Measurements from ENCODE around the gene COL27A1.

Gene COL27A1

GRCh38 chr9:114155263-114155994 is at the start of gene COL27A1:
COL27A1 (plus strand) TSS chr9:114155537; CDS start chr9:114155951, 414 bp downstream.
- DNase-seq = peak; percentile 69

DNA sequence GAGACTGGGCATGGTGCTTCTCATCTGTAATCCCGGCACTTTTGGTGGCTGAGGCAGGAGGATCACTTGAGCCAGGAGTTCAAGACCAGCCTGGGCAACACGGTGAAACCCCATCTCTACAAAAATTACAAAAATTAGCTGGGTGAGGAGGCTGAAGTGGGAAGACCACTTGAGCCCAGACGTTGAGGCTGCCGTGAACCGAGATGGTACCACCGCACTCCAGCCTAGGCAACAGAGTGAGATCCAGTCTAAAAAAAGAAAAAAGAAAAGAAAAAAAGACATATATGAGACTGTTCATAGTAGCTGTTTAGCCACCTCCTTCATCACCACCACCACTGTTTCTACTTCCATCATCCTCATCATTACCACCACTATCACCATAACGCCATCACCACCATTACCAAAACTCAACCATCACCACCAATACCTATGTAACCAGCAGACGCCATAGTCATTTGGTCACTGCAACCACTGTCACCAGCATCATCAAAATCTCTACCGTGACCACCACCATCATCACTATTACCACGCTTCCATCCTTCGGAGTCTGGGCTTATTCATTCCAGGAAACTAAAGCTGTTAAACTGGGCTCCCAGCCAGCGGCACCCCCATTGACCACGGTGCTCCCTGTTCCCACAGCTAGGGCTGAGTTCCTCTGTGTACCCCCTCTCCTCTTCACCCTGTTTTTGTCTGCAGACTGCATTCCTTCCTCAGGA is 47.9 kb upstream of the COL27A1 start:
- no peak for DNase-seq

DNA sequence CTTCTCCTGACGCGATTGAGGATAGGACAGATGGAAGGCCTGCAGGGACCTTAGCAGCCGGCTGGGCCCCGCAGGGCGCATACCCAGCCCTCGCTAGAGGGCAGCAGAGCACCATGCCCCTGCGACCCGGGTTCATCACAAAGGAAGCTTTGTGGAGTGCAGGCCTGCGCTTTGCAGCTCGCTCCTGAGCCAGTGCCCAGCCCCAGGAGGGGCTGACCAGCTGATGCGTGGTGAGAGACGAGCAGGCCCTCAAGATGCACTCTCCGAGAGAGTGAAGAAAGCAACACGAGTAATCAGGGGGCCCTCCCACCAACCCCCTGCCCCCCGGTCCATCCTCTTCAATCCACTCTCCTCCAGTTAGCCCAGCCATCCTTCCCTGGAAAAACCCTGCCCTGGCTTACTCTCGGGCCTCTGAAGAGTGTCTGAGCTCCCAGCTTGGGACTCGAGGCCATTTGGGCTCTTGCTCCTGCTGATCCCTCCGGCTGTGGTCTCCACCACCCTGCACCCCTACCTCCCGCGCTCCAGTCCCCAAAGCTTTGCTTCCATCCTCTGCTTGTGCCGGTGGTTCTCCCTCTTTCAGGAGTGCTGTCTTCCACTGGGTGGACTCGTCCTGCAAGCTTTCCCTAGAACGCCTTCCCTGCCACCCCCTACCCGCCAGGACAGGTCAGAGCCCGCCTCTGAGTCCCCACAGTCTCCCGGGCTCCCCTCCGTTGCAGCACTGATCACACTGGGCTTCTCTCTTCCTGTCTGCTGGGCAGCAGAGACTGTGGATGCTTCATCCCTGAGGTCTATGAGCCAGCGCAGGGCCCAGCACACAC is 47.1 kb upstream of the COL27A1 start:
- peak; percentile 46 for DNase-seq

DNA sequence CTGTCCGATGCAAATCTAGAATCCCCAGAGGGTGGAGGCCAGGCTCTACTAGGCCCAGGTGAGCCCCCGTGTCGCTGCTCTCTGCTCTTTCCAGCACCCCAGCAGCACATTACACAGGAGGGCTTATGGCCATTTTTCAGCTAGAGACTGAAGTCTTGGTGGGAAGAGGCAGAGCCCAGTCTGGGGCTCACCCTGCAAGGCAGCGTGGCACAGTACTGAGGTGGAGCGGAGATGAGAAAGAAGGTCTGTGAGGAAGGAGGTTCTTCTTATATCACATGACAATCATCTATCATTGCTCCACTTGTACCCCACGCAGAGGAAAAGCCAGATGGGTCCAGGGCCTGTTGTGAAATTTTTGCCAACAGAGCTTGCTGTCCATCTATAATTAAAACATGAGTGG is 46.2 kb upstream of the COL27A1 start:
- no peak for DNase-seq

GRCh38 chr9:114110180-114110579 is 45.2 kb upstream of the COL27A1 start:
- no peak for DNase-seq

GRCh38 chr9:114112325-114112724 is 43.0 kb upstream of the COL27A1 start:
- no peak for DNase-seq

DNA sequence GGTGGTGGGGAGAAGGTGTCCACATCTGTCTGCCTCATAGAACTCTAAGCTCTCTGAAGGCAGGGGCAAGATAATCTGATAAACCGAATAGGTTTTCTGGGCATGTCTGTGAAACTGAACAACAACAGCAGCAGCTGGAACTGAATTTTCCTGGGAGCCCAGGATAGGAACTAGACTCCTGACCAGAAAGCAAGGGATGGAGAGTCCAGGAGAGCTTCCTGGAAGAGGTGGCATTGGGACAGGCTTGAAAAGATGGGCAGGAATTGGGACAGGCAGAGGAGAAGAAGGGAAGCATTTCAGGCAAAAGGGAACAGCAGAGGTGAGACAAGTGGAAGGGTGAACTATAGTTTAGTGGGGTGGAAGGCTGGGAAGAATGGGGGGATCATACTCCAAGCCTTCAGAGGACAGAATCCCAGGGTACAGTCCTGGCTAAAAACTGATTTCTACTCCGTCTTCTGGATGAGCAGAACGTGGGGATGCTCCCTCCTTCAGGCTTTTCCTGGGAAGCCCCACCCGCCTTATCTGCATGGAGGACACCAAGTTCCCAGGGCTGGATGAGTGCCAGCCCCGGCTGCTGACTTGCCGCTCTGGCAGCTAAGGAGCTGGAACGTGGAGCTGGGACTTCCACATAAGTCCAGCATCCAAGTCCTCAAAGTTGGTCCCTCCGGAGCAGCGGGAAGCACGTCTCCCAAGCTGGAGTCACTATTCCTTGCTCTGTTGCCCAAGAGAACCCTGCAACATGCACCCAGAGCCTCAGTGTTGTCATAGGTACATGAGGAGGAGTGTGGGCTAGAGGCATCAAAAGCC is 42.4 kb upstream of the COL27A1 start:
- DNase-seq = no peak

GRCh38 chr9:114114364-114114763 is 41.0 kb upstream of the COL27A1 start:
- no peak for DNase-seq

- DNase-seq = no peak
These were observed 39.6 kb upstream of the COL27A1 start for GRCh38 chr9:114115654-114116125.

- DNase-seq = no peak
These were observed 39.1 kb upstream of the COL27A1 start for GRCh38 chr9:114116126-114116747.

GRCh38 chr9:114117614-114117995 is 37.7 kb upstream of the COL27A1 start:
- DNase-seq = no peak

DNA sequence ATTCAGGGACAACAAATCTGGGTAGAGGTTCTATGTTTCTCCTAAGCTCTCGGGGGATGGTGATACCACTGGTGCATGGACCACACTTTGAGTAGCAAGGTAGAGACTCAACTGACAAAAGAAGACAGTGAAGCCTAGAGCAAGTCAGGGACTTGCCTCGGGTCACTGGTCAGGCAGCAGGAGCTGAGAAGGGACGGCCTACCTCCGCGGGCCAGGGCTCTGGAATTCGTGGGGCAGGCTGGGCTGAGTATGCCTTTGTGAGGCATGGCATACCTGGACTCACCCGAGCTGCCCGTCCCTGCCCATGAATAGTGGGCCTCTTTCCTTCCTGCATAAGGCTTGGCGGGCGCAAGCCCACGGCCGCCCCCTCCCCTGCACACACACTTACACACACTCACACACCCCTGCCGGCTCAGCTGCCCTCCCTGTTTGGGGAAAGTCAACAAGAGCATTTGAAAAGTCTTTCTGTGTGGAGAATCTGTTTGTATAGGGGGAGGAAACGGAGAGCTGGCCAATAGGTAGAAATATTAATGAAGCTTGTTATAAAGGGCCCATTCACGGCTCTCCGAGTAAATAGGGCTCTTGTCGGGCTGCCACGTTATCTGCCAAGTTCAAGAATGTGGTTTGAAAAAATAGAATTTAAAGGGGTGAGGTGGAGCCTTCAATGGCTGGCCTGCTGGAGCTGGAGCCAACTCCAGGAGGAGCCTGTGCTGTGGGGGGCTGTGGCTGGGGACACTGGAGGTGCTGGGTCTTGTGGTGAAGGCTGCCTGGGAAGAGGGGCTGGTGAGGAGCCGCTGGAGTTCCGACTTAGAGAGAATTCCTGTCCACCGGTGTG is 37.1 kb upstream of the COL27A1 start:
- no peak for DNase-seq

DNA sequence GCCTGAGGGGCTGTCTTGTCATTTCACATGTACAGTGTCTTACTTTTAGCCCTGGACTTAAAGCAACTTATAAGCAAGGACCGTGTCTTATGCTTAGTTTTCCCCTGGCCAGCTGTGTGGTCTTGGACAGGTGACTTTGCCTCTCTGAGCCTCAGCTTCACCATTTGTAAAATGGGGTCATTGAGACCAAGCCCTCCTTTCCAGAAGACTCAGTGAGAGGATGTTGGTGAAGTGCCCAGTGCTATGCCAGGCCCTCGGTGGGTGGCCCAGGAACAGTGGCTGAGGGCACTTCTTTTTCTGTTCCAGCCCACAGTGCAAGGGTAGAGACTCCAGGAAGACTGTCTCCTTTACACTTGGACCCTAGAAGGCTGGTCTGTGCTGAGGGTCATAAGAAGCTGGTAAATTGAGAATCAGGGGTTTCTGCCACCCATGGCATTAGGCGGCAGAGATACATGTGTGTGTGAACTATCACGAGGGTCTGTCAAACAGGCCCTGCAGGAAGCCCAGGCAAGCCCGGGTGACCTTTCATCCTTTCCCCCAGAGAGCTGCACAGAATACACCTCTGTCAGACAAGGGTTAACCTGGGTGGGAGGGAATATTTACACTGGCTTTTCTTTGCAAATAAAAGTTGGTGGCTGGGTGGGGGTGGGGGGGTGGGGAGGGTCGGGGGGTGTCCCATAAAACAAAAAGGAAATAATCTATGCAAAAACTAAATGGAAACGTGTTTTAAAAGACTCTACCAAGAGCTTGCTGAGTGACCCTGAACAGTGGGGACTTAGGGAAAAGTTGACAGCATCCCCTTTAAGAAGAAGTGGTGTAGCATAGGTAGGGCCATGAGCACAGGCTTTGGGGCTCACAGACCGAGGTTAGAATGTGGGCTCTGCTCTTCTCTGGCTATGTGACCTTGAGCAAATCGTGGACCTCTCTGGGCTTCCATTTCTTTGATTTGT is 35.8 kb upstream of the COL27A1 start:
- DNase-seq = no peak

GRCh38 chr9:114120192-114121014 is 34.9 kb upstream of the COL27A1 start:
- DNase-seq = no peak

DNA sequence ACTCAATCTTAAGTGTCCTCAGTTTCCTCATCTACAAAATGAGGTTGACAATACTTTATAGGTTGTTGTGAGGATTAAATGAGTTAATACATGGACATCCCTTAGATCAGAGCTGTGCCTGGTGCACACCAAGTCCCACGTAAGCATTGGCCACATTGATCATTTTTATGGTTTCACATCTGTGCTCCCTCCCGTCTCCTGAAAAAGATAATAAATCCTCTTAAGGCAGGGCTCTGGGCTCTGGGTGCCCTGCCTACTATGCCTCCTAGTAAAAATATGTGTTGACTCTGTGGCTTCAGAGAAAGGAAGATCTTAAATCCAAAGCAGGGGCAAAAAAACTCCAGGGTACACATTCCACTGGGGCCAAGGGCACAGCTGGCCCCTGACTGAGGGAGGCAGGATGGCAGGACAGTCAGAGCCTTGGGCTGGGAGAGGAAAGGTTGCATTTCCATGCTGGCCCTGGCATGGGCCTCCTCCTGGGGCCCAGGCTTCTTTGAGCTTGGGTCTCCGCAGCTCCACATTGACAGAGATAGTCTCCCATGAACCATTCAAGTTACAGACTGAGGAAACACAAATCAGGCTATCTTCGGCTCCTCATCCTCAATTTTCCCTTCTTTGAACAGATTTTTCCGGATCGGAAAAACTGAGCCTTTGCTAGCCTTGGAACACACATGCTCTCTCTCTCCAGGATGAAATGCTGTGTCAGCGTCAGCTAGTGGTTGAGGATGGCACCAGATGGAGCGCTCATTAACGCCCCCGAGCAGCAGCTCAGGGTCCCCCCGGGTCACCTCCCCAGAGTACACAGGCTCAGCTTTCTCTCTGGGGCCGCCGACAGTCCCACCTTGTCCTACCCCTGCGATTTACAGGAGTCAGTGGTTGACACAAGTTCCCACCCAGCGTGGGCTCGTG is 33.9 kb upstream of the COL27A1 start:
- DNase-seq = no peak

DNA sequence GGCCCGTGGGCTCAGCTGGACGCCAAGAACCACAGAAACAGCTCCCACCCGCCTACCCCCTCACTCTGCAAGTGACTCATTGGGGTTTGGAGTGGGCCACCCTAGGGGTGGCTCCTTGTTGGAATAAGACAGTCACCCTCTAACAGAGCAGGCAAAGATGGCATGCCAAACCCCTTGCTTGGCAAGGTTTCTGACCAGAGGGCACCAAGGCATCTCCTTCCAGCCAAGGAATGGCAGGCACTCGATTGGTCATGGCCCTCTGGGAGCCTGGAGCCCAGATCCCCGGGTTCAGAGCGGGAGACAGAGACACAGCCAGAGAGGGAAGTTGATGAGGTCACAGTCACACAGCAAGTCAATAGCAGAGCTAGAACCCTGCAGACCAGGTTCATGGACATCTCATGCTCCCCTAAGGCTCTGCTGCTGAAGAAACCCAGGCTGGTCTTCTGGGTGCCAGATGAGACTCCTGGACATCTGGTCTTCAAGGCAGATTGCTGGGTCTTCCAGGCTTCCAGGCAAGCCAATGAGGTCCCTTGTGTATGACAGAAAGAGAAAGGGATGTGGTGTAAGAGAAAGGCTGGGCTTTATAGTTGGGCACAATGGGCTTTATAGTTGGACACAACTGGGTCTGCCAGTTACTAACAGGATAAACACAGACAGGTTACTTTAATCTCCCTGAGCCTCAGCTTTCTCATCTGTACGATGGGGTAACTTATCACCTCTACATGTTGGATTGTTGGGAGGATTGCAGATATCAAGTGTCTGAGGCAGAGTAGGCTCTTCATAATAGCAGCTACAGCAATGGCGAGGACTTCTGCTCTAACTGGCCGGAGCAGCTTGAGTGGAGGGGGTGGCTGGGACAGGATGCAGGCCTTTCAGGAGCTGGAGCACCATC is 33.0 kb upstream of the COL27A1 start:
- DNase-seq = no peak
